H9 (cell line): ENCODE data around the gene GRIP1. TPM values are rescaled to one million over a fixed set of nuclear protein-coding genes. Genes with fewer than 3 reads are reported as not detected.

Source experiments
- DNase-seq: peaks from one replicate; pipeline ENCODE4 v3.0.0-alpha.2; 2017
- H2AFZ ChIP-seq: one replicate; pipeline ENCODE4 v1.6.1; 2013; ENCODE audit warnings: mild to moderate bottlenecking, low read length, control low read depth, moderate library complexity
- H2AK5ac ChIP-seq: 2 replicates; pipeline ENCODE4 v1.6.1; 2013; ENCODE audit warnings: low read length, control low read depth, mixed read lengths; ENCODE audit not compliant: insufficient read length
- H2BK120ac ChIP-seq: one replicate; pipeline ENCODE4 v1.6.1; 2013; ENCODE audit warnings: low read depth, mild to moderate bottlenecking, low read length, control low read depth, inconsistent platforms; ENCODE audit not compliant: poor library complexity, severe bottlenecking
- H2BK12ac ChIP-seq: 2 replicates; pipeline ENCODE4 v1.6.1; 2013; ENCODE audit warnings: low read length, control low read depth, mixed read lengths, low read depth; ENCODE audit not compliant: insufficient read length
- H2BK15ac ChIP-seq: 2 replicates; pipeline ENCODE4 v1.6.1; 2013; ENCODE audit warnings: low read depth, low read length, control low read depth
- H2BK20ac ChIP-seq: one replicate; pipeline ENCODE4 v1.6.1; 2013; ENCODE audit warnings: low read depth, mild to moderate bottlenecking, low read length, control low read depth, inconsistent platforms; ENCODE audit not compliant: poor library complexity, severe bottlenecking
- H2BK5ac ChIP-seq: 2 replicates; pipeline ENCODE4 v1.6.1; 2013; ENCODE audit warnings: low read length, control low read depth, mixed read lengths; ENCODE audit not compliant: insufficient read length
- H3K14ac ChIP-seq: 2 replicates; pipeline ENCODE4 v1.6.1; 2013; ENCODE audit warnings: low read length, control low read depth; ENCODE audit not compliant: insufficient read depth
- H3K18ac ChIP-seq: 2 replicates; pipeline ENCODE4 v1.6.1; 2013; ENCODE audit warnings: low read depth, mild to moderate bottlenecking, mixed read lengths, low read length, control low read depth; ENCODE audit not compliant: insufficient read length
- H3K23ac ChIP-seq: 2 replicates; pipeline ENCODE4 v1.6.1; 2013; ENCODE audit warnings: low read length, control low read depth, mixed read lengths, low read depth; ENCODE audit not compliant: insufficient read length
- H3K23me2 ChIP-seq: 2 replicates; pipeline ENCODE4 v1.6.1; 2013; ENCODE audit warnings: low read depth, mild to moderate bottlenecking, mixed read lengths, low read length, control low read depth; ENCODE audit not compliant: insufficient read length, poor library complexity, severe bottlenecking
- H3K27ac ChIP-seq: 2 replicates; pipeline ENCODE4 v1.5.1; 2013; ENCODE audit warnings: low read length, control low read depth, mixed read lengths, low read depth; ENCODE audit not compliant: insufficient read length
- H3K27me3 ChIP-seq: 2 replicates; pipeline ENCODE4 v1.6.1; 2013; ENCODE audit warnings: low read length, control low read depth, inconsistent platforms; ENCODE audit not compliant: insufficient read depth
- H3K4ac ChIP-seq: 2 replicates; pipeline ENCODE4 v1.6.1; 2013; ENCODE audit warnings: low read depth, mild to moderate bottlenecking, control low read depth, inconsistent platforms, low read length, moderate library complexity
- H3K4me1 ChIP-seq: 2 replicates; pipeline ENCODE4 v1.6.1; 2013; ENCODE audit warnings: low read length, control low read depth, inconsistent platforms; ENCODE audit not compliant: insufficient read depth
- H3K4me2 ChIP-seq: 2 replicates; pipeline ENCODE4 v1.6.1; 2013; ENCODE audit warnings: low read length, control low read depth, mixed read lengths; ENCODE audit not compliant: insufficient read length, insufficient read depth
- H3K56ac ChIP-seq: 2 replicates; pipeline ENCODE4 v1.6.1; 2013; ENCODE audit warnings: low read depth, mild to moderate bottlenecking, mixed read lengths, low read length, control low read depth; ENCODE audit not compliant: insufficient read length
- H3K79me1 ChIP-seq: 2 replicates; pipeline ENCODE4 v1.6.1; 2013; ENCODE audit warnings: low read depth, mild to moderate bottlenecking, moderate library complexity, low read length, control low read depth, inconsistent platforms; ENCODE audit not compliant: insufficient read depth, poor library complexity, severe bottlenecking
- H3K79me2 ChIP-seq: 2 replicates; pipeline ENCODE4 v1.6.1; 2013; ENCODE audit warnings: low read length, control low read depth, inconsistent platforms; ENCODE audit not compliant: insufficient read depth
- H3K9ac ChIP-seq: 2 replicates; pipeline ENCODE4 v1.6.1; 2013; ENCODE audit warnings: low read length, control low read depth, mixed read lengths; ENCODE audit not compliant: insufficient read length; ENCODE audit errors: extremely low read depth
- H3K9me3 ChIP-seq: one replicate; pipeline ENCODE4 v1.6.1; 2013; ENCODE audit warnings: low read depth, low read length, inconsistent platforms; ENCODE audit not compliant: control insufficient read depth
- H3T11ph ChIP-seq: one replicate; pipeline ENCODE4 v1.6.1; 2013; ENCODE audit warnings: mild to moderate bottlenecking, low read length, control low read depth, inconsistent platforms
- H4K20me1 ChIP-seq: one replicate; pipeline ENCODE4 v1.6.1; 2013; ENCODE audit not compliant: control insufficient read depth, insufficient read length, insufficient read depth
- H4K5ac ChIP-seq: 2 replicates; pipeline ENCODE4 v1.6.1; 2013; ENCODE audit warnings: low read depth, mild to moderate bottlenecking, mixed read lengths, low read length, control low read depth; ENCODE audit not compliant: insufficient read length
- H4K8ac ChIP-seq: replicated peaks from 2 replicates; pipeline ENCODE4 v1.6.1; 2013; ENCODE audit warnings: low read length, control low read depth, mixed read lengths, low read depth; ENCODE audit not compliant: insufficient read length
- H4K91ac ChIP-seq: 2 replicates; pipeline ENCODE4 v1.6.1; 2013; ENCODE audit warnings: low read depth, mild to moderate bottlenecking, moderate library complexity, mixed read lengths, low read length, control low read depth; ENCODE audit not compliant: insufficient read length
- H3K27ac Mint-ChIP-seq, 3 experiments: 2 replicates in 2 of 3; 3 replicates in 1 of 3; pipeline ENCODE4 v1.8.0; 2020 to 2021; ENCODE audit warnings: mixed read lengths in 3 of 3, mild to moderate bottlenecking in 1 of 3, moderate library complexity in 1 of 3
- H3K27me3 Mint-ChIP-seq: 2 replicates; pipeline ENCODE4 v1.8.0; 2021; ENCODE audit warnings: low read depth, mild to moderate bottlenecking, moderate library complexity, mixed read lengths
- H3K36me3 Mint-ChIP-seq, 3 experiments: 2 replicates in 2 of 3; 3 replicates in 1 of 3; pipeline ENCODE4 v1.8.0; 2020 to 2021; ENCODE audit warnings: low read depth in 3 of 3, mixed read lengths in 3 of 3; ENCODE audit not compliant: insufficient read depth in 1 of 3
- H3K4me1 Mint-ChIP-seq, 2 experiments: 2 replicates each; pipeline ENCODE4 v1.8.0; 2020; ENCODE audit warnings: mixed read lengths in 2 of 2
- H3K4me3 Mint-ChIP-seq, 2 experiments: 2 replicates in 1 of 2; 3 replicates in 1 of 2; pipeline ENCODE4 v1.8.0; 2020 to 2021; ENCODE audit warnings: mild to moderate bottlenecking in 2 of 2, mixed read lengths in 2 of 2, moderate library complexity in 1 of 2
- H3K9me3 Mint-ChIP-seq, 2 experiments: 2 replicates in 1 of 2; 3 replicates in 1 of 2; pipeline ENCODE4 v1.8.0; 2020; ENCODE audit warnings: mild to moderate bottlenecking in 2 of 2, mixed read lengths in 2 of 2, moderate library complexity in 1 of 2
- CTCF ChIP-seq: fragments of 200-600 bp; sonication (generic); conservative IDR thresholded peaks from 3 replicates; pipeline ENCODE4 v1.8.0; 2021; ENCODE audit warnings: antibody characterized with exemption, mild to moderate bottlenecking
- total RNA-seq: library from RNA; stranded (reverse); gene quantifications from 2 replicates; pipeline ENCODE4 v1.2.1, GENCODE V29; 2021

Gene GRIP1
- total RNA-seq, 1 experiment from 2014 or later = 19.5 TPM

DNA sequence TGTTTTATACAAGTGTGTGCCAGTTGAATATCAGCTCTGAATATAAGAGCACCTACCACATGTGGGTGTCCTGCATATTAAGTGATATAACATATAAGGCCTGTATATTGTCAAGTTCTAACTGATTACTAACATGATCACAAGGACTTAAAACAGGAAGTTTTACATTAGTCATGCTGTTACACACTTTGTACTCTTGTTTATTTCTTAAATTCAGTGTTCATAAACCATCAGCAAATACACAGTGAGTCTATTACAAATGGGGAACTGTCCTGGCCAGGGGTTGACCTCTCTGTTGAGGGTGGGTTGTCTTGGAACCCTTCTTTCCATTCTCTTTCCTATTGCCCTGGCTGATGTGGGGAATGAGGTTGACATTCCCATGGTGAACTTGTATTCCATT is 357.4 kb downstream of the GRIP1 start:
- Histone ChIP-seq H2AK5ac (no peak overlapping the region), H4K8ac (no peak overlapping the region), H3K9ac (no peak overlapping the region), H3K9me3 (no peaks in the 10 kb centered on the region), H3K4me2 (no peak overlapping the region), H2BK5ac (no peak overlapping the region), H3K79me2 (no peaks in the 10 kb centered on the region), H3K27ac (no peak overlapping the region), H3K23me2 (no peaks in the 10 kb centered on the region), H3K14ac (no peak overlapping the region), H2BK15ac (no peak overlapping the region), H3K23ac (no peak overlapping the region), H3K27me3 (no peaks in the 10 kb centered on the region), H2AFZ (no peak overlapping the region), H2BK12ac (no peak overlapping the region), H3K18ac (no peak overlapping the region), H3K56ac (no peak overlapping the region), H4K20me1 (no peaks in the 10 kb centered on the region), H3K4me1 (no peaks in the 10 kb centered on the region), H3K79me1 (no peaks in the 10 kb centered on the region), H3T11ph (no peak overlapping the region), H4K5ac (no peak overlapping the region), H4K91ac (no peak overlapping the region), H2BK20ac (no peak overlapping the region), H2BK120ac (no peak overlapping the region), H3K4ac (no peak overlapping the region)
- no peak for DNase-seq
- no peak for TF ChIP-seq CTCF
- no peaks in the 10 kb centered on the region for H3K27me3 Mint-ChIP-seq
- no peaks in the 10 kb centered on the region for H3K9me3 Mint-ChIP-seq
- peaks cover 0 to 27% (median 0%) of the 10 kb centered on the region in 3 experiments; a peak in 4 of 7 replicates for H3K36me3 Mint-ChIP-seq
- H3K27ac Mint-ChIP-seq = no peak overlapping the region
- no peak overlapping the region for H3K4me3 Mint-ChIP-seq
- no peaks in the 10 kb centered on the region for H3K4me1 Mint-ChIP-seq
